Measurements from ENCODE around the gene SOCS1.

DNA sequence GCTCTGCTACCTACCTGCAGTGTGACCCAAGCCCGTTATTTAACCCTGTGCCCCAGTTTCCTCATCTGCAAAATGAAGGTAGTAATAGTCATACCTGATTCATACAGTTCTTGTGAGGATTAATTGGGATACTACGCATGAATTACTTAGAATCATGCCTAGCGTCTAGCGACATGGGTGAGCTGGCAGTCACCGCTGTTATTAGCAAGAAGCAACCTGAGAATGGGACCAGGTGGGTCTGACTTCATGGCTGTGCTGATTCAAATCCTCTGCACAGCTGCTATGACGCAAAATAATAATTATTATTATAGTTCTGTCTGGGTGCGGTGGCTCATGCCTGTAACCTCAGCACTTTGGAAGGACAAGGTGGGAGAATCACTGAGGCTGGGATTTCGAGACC is 7.9 kb downstream of the SOCS1 start:
- no peak for TF ChIP-seq POLR2A (IDR thresholded peaks at IDR 0.05)
- TF ChIP-seq, protein P1, sequence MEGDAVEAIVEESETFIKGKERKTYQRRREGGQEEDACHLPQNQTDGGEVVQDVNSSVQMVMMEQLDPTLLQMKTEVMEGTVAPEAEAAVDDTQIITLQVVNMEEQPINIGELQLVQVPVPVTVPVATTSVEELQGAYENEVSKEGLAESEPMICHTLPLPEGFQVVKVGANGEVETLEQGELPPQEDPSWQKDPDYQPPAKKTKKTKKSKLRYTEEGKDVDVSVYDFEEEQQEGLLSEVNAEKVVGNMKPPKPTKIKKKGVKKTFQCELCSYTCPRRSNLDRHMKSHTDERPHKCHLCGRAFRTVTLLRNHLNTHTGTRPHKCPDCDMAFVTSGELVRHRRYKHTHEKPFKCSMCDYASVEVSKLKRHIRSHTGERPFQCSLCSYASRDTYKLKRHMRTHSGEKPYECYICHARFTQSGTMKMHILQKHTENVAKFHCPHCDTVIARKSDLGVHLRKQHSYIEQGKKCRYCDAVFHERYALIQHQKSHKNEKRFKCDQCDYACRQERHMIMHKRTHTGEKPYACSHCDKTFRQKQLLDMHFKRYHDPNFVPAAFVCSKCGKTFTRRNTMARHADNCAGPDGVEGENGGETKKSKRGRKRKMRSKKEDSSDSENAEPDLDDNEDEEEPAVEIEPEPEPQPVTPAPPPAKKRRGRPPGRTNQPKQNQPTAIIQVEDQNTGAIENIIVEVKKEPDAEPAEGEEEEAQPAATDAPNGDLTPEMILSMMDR (IDR thresholded peaks at IDR 0.05 in 4 of 5, conservative IDR thresholded peaks at IDR 0.05 in 1 of 5) = no peak
